Hippocampal formation (tissue), 2 donors: ENCODE measurements around the gene ATRNL1.
"Not testable (repeated sequence)": the region's sequence is repeated elsewhere in the genome, so short reads cannot be mapped to it uniquely, and the experiment has no call there.

Experiments used
- DNase-seq, 2 donors: peaks; one replicate each; lab custom pipeline; 2025; lab: John Stamatoyannopoulos, UW

ATRNL1 gene

GRCh38 chr10:115417585-115418265 lies 324.6 kb downstream of the ATRNL1 start:
- no peak for DNase-seq

GRCh38 chr10:115422624-115423023 lies 329.5 kb downstream of the ATRNL1 start:
- DNase-seq, result no peak

GRCh38 chr10:115427611-115428010 lies 334.4 kb downstream of the ATRNL1 start:
- no peak for DNase-seq

- no peak for DNase-seq
These were observed 339.1 kb downstream of the ATRNL1 start for GRCh38 chr10:115432188-115432819.

- DNase-seq, result no peak
These were observed 343.8 kb downstream of the ATRNL1 start for GRCh38 chr10:115436999-115437398.

GRCh38 chr10:115441907-115442545 lies 348.9 kb downstream of the ATRNL1 start:
- no peak for DNase-seq

- no peak for DNase-seq
These were observed 363.6 kb downstream of the ATRNL1 start for GRCh38 chr10:115456812-115457211.

- no peak for DNase-seq
These were observed 390.1 kb downstream of the ATRNL1 start for GRCh38 chr10:115483294-115483693.

GRCh38 chr10:115491526-115492140 lies 398.5 kb downstream of the ATRNL1 start:
- DNase-seq, result no peak

- DNase-seq, result no peak
These were observed 410.4 kb downstream of the ATRNL1 start for GRCh38 chr10:115503546-115503945.

GRCh38 chr10:115514895-115515294 lies 421.7 kb downstream of the ATRNL1 start:
- no peak for DNase-seq

- DNase-seq, result no peak
These were observed 432.0 kb downstream of the ATRNL1 start for GRCh38 chr10:115525141-115525540.

- not testable (repeated sequence) for DNase-seq
These were observed 434.5 kb downstream of the ATRNL1 start for GRCh38 chr10:115527682-115528081.

GRCh38 chr10:115536401-115536800 lies 443.2 kb downstream of the ATRNL1 start:
- DNase-seq, result not testable (repeated sequence)

GRCh38 chr10:115539142-115539762 lies 446.1 kb downstream of the ATRNL1 start:
- DNase-seq, result no peak

GRCh38 chr10:115555887-115556402 lies 462.8 kb downstream of the ATRNL1 start:
- DNase-seq, result no peak

- DNase-seq, result no peak
These were observed 465.1 kb downstream of the ATRNL1 start for GRCh38 chr10:115558252-115558651.

- DNase-seq, result no peak
These were observed 473.7 kb downstream of the ATRNL1 start for GRCh38 chr10:115566867-115567266.

- DNase-seq, result no peak
These were observed 479.7 kb downstream of the ATRNL1 start for GRCh38 chr10:115572740-115573455.

- DNase-seq, result no peak
These were observed 487.1 kb downstream of the ATRNL1 start for GRCh38 chr10:115580239-115580638.

GRCh38 chr10:115593060-115593459 lies 499.9 kb downstream of the ATRNL1 start:
- DNase-seq, result no peak
